PC-9 (cell line): ENCODE results near the gene SNRNP25. TPM values are rescaled to one million over a fixed set of nuclear protein-coding genes. Genes with fewer than 3 reads are reported as not detected.

Experiments
- BruUV-seq: library from RNA; stranded (reverse); fragments of 400-500 nt; replicated peaks from 2 replicates; lab custom pipeline; 2021; lab: Mats Ljungman, UMichigan
- CTCF ChIA-PET: fragments of 300-600 bp; sonication (Branson Sonifier 250); formaldehyde crosslinking; loops from one replicate; lab custom pipeline; 2022; ENCODE audit warnings: antibody characterized with exemption; lab: Charles Lee
- POLR2A ChIA-PET: fragments of 300-600 bp; sonication (Branson Sonifier 250); formaldehyde crosslinking; loops from one replicate; lab custom pipeline; 2022; ENCODE audit warnings: antibody characterized with exemption; ENCODE audit not compliant: unreplicated experiment; lab: Charles Lee
- DNase-seq, 2 experiments: peaks; one replicate each; pipeline versions ENCODE4 v3.0.0 to v3.0.0-alpha.2; 2015 to 2022; ENCODE audit warnings: mixed read lengths in 1 of 2
- H2AFZ ChIP-seq: fragments of 200-600 bp; sonication (generic); 2 replicates; pipeline ENCODE4 v1.8.1; 2017; ENCODE audit warnings: antibody characterized with exemption
- H3F3A ChIP-seq: fragments of 200-600 bp; sonication (generic); 2 replicates; pipeline ENCODE4 v1.8.1; 2017; ENCODE audit warnings: antibody characterized with exemption, mild to moderate bottlenecking, low read depth; ENCODE audit not compliant: insufficient read depth
- H3K27ac ChIP-seq: fragments of 200-600 bp; sonication (generic); 2 replicates; pipeline ENCODE4 v1.6.1; 2016; ENCODE audit warnings: mixed run types
- H3K27me3 ChIP-seq: fragments of 200-600 bp; sonication (generic); 2 replicates; pipeline ENCODE4 v1.6.1; 2016; ENCODE audit warnings: low read depth, mixed run types; ENCODE audit not compliant: insufficient read depth
- H3K36me3 ChIP-seq: fragments of 200-600 bp; sonication (generic); 2 replicates; pipeline ENCODE4 v1.6.1; 2016; ENCODE audit warnings: low read depth, mixed run types
- H3K4me1 ChIP-seq: fragments of 200-600 bp; sonication (generic); replicated peaks from 2 replicates; pipeline ENCODE4 v1.6.1; 2016; ENCODE audit warnings: mixed run types; ENCODE audit not compliant: insufficient read depth
- H3K4me2 ChIP-seq: fragments of 200-600 bp; sonication (generic); 2 replicates; pipeline ENCODE4 v1.6.1; 2017; ENCODE audit warnings: mixed run types
- H3K4me3 ChIP-seq: fragments of 200-600 bp; sonication (generic); 2 replicates; pipeline ENCODE4 v1.6.1; 2016; ENCODE audit warnings: mixed run types
- H3K79me2 ChIP-seq: fragments of 200-600 bp; sonication (generic); 2 replicates; pipeline ENCODE4 v1.6.1; 2017; ENCODE audit warnings: low read depth, mixed run types
- H3K9me2 ChIP-seq: fragments of 200-600 bp; sonication (generic); 2 replicates; pipeline ENCODE4 v1.8.1; 2017; ENCODE audit warnings: mild to moderate bottlenecking; ENCODE audit not compliant: insufficient read depth
- H3K9me3 ChIP-seq: fragments of 200-600 bp; sonication (generic); 2 replicates; pipeline ENCODE4 v1.8.1; 2016; ENCODE audit warnings: low read depth; ENCODE audit not compliant: insufficient read depth
- H4K20me1 ChIP-seq: fragments of 200-600 bp; sonication (generic); 2 replicates; pipeline ENCODE4 v1.8.1; 2017; ENCODE audit not compliant: insufficient read depth
- EZH2 ChIP-seq: fragments of 200-600 bp; sonication (generic); IDR thresholded peaks from 2 replicates; pipeline ENCODE4 v1.8.0; 2017; ENCODE audit warnings: antibody characterized with exemption, low read depth
- intact Hi-C: fragments of 100-400 bp; cut with micrococcal nuclease; formaldehyde crosslinking; loops from one replicate; pipeline ENCODE4 v1.10.0; 2022; ENCODE audit not compliant: unreplicated experiment
- total RNA-seq: library from RNA; stranded (reverse); gene quantifications from 2 replicates; pipeline ENCODE4 v1.2.3, GENCODE V29; 2021
- TF ChIP-seq, protein P1 (sequence below): fragments of 200-600 bp; sonication (generic); conservative IDR thresholded peaks from 2 replicates; pipeline ENCODE4 v1.6.1; 2017; ENCODE audit warnings: mixed run types, antibody characterized with exemption, mild to moderate bottlenecking, moderate library complexity

SNRNP25 gene
- total RNA-seq, 1 experiment from 2014 or later, result 61.4 TPM

GRCh38 chr16:67884-68789, 14.5 kb downstream of the SNRNP25 start:
- intact Hi-C loops, result no loop called here
- no peak overlapping the region for H3K4me2 ChIP-seq
- POLR2A ChIA-PET, result interaction anchor here (0.6 kb wide), 1 partner anchor 289 kb away, joined by 4 read pairs; no protein-coding TSS in a partner anchor

GRCh38 chr16:69181-69580, 15.6 kb downstream of the SNRNP25 start:
- Histone ChIP-seq H3K36me3 (no peaks in the 10 kb centered on the region), H3K9me2 (no peaks in the 10 kb centered on the region), H3K4me3 (no peak overlapping the region), H2AFZ (no peak overlapping the region), H3K9me3 (no peaks in the 10 kb centered on the region), H4K20me1 (peaks cover 8% of the 10 kb centered on the region), H3K4me1 (peaks cover 26% of the 10 kb centered on the region), H3K27ac (no peak overlapping the region), H3K4me2 (no peak overlapping the region), H3K79me2 (peaks cover 3% of the 10 kb centered on the region; the same call in 1 of the 2 replicates), H3F3A (peaks cover 12% of the 10 kb centered on the region; the same call in 1 of the 2 replicates), H3K27me3 (no peaks in the 10 kb centered on the region)
- intact Hi-C loops, result no loop called here
- BruUV-seq, result no TSS peak
- ChIA-PET POLR2A (interaction anchor here (0.6 kb wide), 1 partner anchor 42 kb away, joined by 6 read pairs; no protein-coding TSS in a partner anchor), CTCF (no interaction called here)
- TF ChIP-seq, protein P1, sequence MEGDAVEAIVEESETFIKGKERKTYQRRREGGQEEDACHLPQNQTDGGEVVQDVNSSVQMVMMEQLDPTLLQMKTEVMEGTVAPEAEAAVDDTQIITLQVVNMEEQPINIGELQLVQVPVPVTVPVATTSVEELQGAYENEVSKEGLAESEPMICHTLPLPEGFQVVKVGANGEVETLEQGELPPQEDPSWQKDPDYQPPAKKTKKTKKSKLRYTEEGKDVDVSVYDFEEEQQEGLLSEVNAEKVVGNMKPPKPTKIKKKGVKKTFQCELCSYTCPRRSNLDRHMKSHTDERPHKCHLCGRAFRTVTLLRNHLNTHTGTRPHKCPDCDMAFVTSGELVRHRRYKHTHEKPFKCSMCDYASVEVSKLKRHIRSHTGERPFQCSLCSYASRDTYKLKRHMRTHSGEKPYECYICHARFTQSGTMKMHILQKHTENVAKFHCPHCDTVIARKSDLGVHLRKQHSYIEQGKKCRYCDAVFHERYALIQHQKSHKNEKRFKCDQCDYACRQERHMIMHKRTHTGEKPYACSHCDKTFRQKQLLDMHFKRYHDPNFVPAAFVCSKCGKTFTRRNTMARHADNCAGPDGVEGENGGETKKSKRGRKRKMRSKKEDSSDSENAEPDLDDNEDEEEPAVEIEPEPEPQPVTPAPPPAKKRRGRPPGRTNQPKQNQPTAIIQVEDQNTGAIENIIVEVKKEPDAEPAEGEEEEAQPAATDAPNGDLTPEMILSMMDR, result no peak
- TF ChIP-seq EZH2, result no peak
- no peak for DNase-seq

More at GRCh38 chr16:67884-68789, 14.5 kb downstream of the SNRNP25 start:
- CTCF ChIA-PET, result interaction anchor here (0.6 kb wide), 1 partner anchor 383 kb away, joined by 13 read pairs; no protein-coding TSS in a partner anchor
- H3K36me3 ChIP-seq, result no peaks in the 10 kb centered on the region
- H3F3A ChIP-seq, result peaks cover 1% of the 10 kb centered on the region; the same call in 1 of the 2 replicates
- no TSS peak for BruUV-seq
- no peak overlapping the region for H3K27ac ChIP-seq
- no peaks in the 10 kb centered on the region for H3K9me2 ChIP-seq
- H4K20me1 ChIP-seq, result peaks cover 8% of the 10 kb centered on the region
- H3K4me3 ChIP-seq, result no peak overlapping the region
- no peak for DNase-seq
- H2AFZ ChIP-seq, result no peak overlapping the region
- TF ChIP-seq EZH2, result no peak
- TF ChIP-seq, protein P1, result no peak
- no peaks in the 10 kb centered on the region for H3K9me3 ChIP-seq
- H3K4me1 ChIP-seq, result peaks cover 22% of the 10 kb centered on the region
- peaks cover 3% of the 10 kb centered on the region; the same call in 1 of the 2 replicates for H3K79me2 ChIP-seq
- H3K27me3 ChIP-seq, result no peaks in the 10 kb centered on the region

- POLR2A ChIA-PET, result interaction anchor here (0.9 kb wide), 1 partner anchor 18 kb away, joined by 6 read pairs; the partner anchor contains the start of genes POLR3K and SNRNP25
Observed at GRCh38 chr16:71210-71539, 17.5 kb downstream of the SNRNP25 start.

More at GRCh38 chr16:71210-71539, 17.5 kb downstream of the SNRNP25 start:
- intact Hi-C loops, result no loop called here
- H3K4me2 ChIP-seq, result peak overlapping the region; percentile 92
- no peaks in the 10 kb centered on the region for H3K9me3 ChIP-seq
- CTCF ChIA-PET, result interaction anchor here (0.6 to 1.0 kb wide), 2 partner anchors 33 to 282 kb away, joined by 3 to 7 read pairs; no protein-coding TSS in a partner anchor
- H3K4me3 ChIP-seq, result peak overlapping the region; percentile 78
- no peak for DNase-seq
- no peaks in the 10 kb centered on the region for H3K36me3 ChIP-seq
- H3K27me3 ChIP-seq, result no peaks in the 10 kb centered on the region
- no peaks in the 10 kb centered on the region for H3K9me2 ChIP-seq
- peaks cover 33% of the 10 kb centered on the region for H3K4me1 ChIP-seq
- H3F3A ChIP-seq, result peaks cover 22% of the 10 kb centered on the region; the same call in 1 of the 2 replicates
- no peak for TF ChIP-seq EZH2
- TF ChIP-seq, protein P1, result 0 out of 2 replicates have a peak, but pooled peaks have one; percentile 6
- no peaks in the 10 kb centered on the region; the same call in 1 of the 2 replicates for H4K20me1 ChIP-seq
- H2AFZ ChIP-seq, result peak overlapping the region; percentile 70; the same call in 1 of the 2 replicates
- peak overlapping the region; percentile 35; the same call in 1 of the 2 replicates for H3K27ac ChIP-seq
- no TSS peak for BruUV-seq
- H3K79me2 ChIP-seq, result peaks cover 3% of the 10 kb centered on the region; the same call in 1 of the 2 replicates
